ENCODE data around the gene ATAD3B.

- TF ChIP-seq ZNF274 (IDR thresholded peaks at IDR 0.05; ENCODE audit: low read depth, low read length) (no peak), YY1 (IDR thresholded peaks at IDR 0.05; ENCODE audit: insufficient read depth, insufficient read length) (no peak), SUZ12 (IDR thresholded peaks at IDR 0.05; ENCODE audit: extremely low read depth, insufficient read depth, insufficient read length) (no peak)
Measured at GRCh38 chr1:1471389-1472052, at the start of gene ATAD3B.

Measured in NT2/D1 (cell line).